ENCODE results near the gene ADGRL1.
"Not testable (repeated sequence)": the region's sequence is repeated elsewhere in the genome, so short reads cannot be mapped to it uniquely, and the experiment has no call there.

GRCh38 chr19:14252136-14252535 lies 46.2 kb upstream of the ADGRL1 start:
- TF ChIP-seq CTCF (IDR thresholded peaks at IDR 0.05 in 8 of 11, conservative IDR thresholded peaks at IDR 0.05 in 3 of 11); POLR2A (IDR thresholded peaks at IDR 0.05): not testable (repeated sequence)

Measured in spleen (tissue), 7 donors.